Neural crest cell (in vitro differentiated cells): ENCODE results near the gene TMEM236. TPM values are rescaled to one million over a fixed set of nuclear protein-coding genes. Genes with fewer than 3 reads are reported as not detected.
A peak's percentile ranks its signal among the peaks of the same experiment; 100 is the strongest.

Experiments
- DNase-seq: peaks from one replicate; pipeline ENCODE4 v3.0.0; 2021; ENCODE audit warnings: low read depth, mixed read lengths, low spot score
- H3K27ac Mint-ChIP-seq: one replicate; pipeline ENCODE4 v1.8.0; 2021; ENCODE audit warnings: mild to moderate bottlenecking, mixed read lengths; ENCODE audit not compliant: unreplicated experiment
- H3K27me3 Mint-ChIP-seq: 2 replicates; pipeline ENCODE4 v1.8.0; 2021; ENCODE audit warnings: low read depth, mild to moderate bottlenecking, mixed read lengths
- H3K36me3 Mint-ChIP-seq: 2 replicates; pipeline ENCODE4 v1.8.0; 2021; ENCODE audit warnings: low read depth, mild to moderate bottlenecking, mixed read lengths
- H3K4me1 Mint-ChIP-seq: 2 replicates; pipeline ENCODE4 v1.8.0; 2021; ENCODE audit warnings: mixed read lengths
- H3K4me3 Mint-ChIP-seq: one replicate; pipeline ENCODE4 v1.8.0; 2021; ENCODE audit warnings: mild to moderate bottlenecking, mixed read lengths
- H3K9me3 Mint-ChIP-seq: 2 replicates; pipeline ENCODE4 v1.8.0; 2021; ENCODE audit warnings: mixed read lengths
- microRNA-seq: library from miRNA; unstranded; fragments of <30 nt; microRNA quantifications from one replicate; pipeline ENCODE4, GENCODE V29; 2020
- total RNA-seq: library from RNA; stranded (reverse); gene quantifications from 2 replicates; pipeline ENCODE4 v1.2.1, GENCODE V29; 2021
- TF ChIP-seq, protein P1 (sequence below): fragments of 200-600 bp; sonication (generic); conservative IDR thresholded peaks from 2 replicates; pipeline ENCODE4 v1.5.0; 2021; ENCODE audit warnings: antibody characterized with exemption, mild to moderate bottlenecking

The TMEM236 gene
- total RNA-seq, 1 donor from 2014 or later: not detected

DNA sequence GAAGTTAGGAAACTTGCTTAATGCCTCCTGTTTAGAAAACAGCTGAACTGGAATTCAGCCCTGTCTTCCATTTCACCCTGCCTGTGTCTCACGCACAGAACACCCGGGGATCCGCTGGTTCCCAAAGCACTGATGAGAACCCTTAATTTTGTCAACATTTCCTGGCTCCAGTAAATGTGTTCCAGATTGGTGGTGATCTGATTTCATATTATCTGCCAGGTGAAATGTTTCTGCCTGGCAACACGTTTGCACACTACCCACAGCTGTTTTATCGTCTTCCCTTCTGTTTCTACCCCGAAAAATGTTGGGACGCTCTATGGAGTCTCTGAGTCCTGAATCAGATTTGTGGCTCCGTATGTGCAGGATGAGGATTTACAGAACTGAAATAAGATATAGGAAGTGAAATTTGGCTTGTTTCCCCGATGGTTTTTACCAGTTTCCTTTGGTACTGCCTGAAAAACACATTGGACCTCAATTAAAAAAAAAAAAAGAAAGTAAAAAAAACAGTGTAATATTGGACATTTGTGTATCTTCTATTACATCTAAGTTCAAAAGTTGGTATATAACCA is 86.2 kb downstream of the TMEM236 start:
- TF ChIP-seq, protein P1, sequence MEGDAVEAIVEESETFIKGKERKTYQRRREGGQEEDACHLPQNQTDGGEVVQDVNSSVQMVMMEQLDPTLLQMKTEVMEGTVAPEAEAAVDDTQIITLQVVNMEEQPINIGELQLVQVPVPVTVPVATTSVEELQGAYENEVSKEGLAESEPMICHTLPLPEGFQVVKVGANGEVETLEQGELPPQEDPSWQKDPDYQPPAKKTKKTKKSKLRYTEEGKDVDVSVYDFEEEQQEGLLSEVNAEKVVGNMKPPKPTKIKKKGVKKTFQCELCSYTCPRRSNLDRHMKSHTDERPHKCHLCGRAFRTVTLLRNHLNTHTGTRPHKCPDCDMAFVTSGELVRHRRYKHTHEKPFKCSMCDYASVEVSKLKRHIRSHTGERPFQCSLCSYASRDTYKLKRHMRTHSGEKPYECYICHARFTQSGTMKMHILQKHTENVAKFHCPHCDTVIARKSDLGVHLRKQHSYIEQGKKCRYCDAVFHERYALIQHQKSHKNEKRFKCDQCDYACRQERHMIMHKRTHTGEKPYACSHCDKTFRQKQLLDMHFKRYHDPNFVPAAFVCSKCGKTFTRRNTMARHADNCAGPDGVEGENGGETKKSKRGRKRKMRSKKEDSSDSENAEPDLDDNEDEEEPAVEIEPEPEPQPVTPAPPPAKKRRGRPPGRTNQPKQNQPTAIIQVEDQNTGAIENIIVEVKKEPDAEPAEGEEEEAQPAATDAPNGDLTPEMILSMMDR: no peak
- H3K27ac Mint-ChIP-seq: no peak overlapping the region
- no peak for DNase-seq

DNA sequence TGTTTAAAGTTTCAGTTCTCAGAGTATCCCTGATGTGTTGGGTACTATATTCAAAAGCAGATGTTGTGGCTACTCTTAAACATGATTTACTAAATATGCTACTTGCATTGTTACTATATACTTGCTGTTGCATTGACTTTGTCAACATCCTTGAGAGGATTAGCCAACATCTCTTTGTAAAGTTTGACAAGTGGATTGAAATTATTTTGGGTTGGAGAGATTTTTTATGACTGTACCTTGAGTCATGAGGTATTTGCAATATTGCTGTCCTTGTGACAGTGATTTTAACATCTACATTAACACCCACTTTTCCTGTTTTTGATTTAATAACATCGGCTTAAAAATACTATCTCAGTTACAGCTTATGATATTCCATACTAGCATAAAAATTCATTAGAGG is 89.0 kb downstream of the TMEM236 start:
- TF ChIP-seq, protein P1: no peak
- Mint-ChIP-seq H3K27me3 (peaks cover 2% of the 10 kb centered on the region), H3K36me3 (no peaks in the 10 kb centered on the region), H3K27ac (no peak overlapping the region), H3K9me3 (no peaks in the 10 kb centered on the region), H3K4me3 (no peak overlapping the region), H3K4me1 (no peaks in the 10 kb centered on the region)
- DNase-seq: no peak

More for the DNA sequence above, 86.2 kb downstream of the TMEM236 start:
- Mint-ChIP-seq H3K9me3 (no peaks in the 10 kb centered on the region), H3K4me1 (no peaks in the 10 kb centered on the region), H3K4me3 (no peak overlapping the region), H3K27me3 (peaks cover 2% of the 10 kb centered on the region), H3K36me3 (no peaks in the 10 kb centered on the region)

DNA sequence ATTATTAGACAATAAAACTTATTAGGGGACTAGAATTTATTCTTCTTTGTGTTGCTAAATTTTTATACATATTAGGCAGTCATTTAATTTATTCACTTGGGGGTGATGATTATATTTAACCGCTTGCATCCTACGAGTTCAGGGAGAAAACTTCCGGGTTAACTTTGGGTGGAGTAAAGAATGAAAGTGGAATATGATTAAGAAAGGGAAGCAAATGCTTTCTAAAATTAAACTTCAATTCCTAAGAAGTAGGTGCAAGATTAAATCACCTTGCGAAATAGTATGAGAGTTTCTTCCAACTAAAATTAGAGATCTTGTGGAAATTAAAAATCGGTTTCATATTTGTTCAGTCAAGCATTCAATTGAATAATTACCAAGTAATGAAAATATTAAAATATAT is 90.6 kb downstream of the TMEM236 start:
- no peaks in the 10 kb centered on the region for H3K27me3 Mint-ChIP-seq
- no peaks in the 10 kb centered on the region for H3K9me3 Mint-ChIP-seq
- DNase-seq: no peak
- TF ChIP-seq, protein P1: no peak
- H3K4me1 Mint-ChIP-seq: no peaks in the 10 kb centered on the region
- H3K4me3 Mint-ChIP-seq: no peak overlapping the region
- no peak overlapping the region for H3K27ac Mint-ChIP-seq
- no peaks in the 10 kb centered on the region for H3K36me3 Mint-ChIP-seq

DNA sequence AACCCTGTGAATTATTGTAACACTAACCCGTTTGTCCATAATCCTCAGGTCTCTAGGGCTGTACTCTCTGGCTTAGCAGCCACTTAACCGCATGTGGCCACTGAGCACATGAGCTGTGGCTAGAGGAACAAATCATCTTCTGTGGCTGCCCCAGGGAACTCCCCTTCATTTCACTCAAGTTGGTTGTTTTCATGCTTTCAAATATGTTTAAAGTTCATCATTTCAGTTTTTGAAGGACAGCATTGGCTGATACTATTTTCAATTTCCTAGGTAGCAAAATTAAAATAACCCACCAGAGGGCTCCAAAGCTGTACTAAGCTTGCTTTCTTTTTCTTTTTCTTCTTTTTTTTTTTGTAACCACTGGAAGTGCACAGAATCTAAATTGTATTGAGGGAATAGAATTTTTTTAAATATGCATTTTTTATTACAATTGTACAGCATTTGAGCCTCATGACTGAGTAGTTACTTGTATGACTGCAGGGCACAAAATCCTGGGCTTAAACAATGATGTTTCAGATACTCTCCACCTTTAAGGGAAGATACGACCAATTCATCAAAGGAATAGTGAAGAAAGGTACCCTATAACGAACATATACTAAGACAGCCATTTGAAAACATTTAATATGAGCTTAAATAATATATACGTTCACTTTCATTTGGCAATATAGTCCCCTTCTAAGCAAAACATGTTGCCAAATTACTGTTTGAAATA is 95.7 kb downstream of the TMEM236 start:
- no peak for DNase-seq
- no peaks in the 10 kb centered on the region for H3K9me3 Mint-ChIP-seq
- H3K4me3 Mint-ChIP-seq: no peak overlapping the region
- no peak overlapping the region for H3K27ac Mint-ChIP-seq
- no peaks in the 10 kb centered on the region for H3K4me1 Mint-ChIP-seq
- H3K36me3 Mint-ChIP-seq: no peaks in the 10 kb centered on the region
- TF ChIP-seq, protein P1: peak; percentile 70
- no peaks in the 10 kb centered on the region for H3K27me3 Mint-ChIP-seq

DNA sequence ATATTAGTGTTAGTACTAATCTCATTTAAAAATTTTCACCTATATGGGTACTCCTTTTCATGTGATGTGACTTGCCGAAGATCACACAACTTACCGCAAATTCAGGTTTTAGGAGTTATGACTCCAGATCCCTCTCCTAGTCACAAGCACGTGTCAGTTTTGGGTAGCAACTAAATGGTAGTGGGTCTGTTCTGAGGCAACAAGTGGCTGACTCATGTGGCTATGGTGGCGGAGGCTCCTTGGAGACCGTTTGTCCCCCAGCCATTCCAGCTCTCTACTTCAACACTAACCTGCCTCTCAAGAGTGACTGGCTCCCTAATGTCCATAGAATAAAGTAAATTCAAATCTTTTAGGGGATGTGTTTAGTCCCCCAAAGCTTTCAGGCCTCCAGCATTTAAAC is 96.6 kb downstream of the TMEM236 start:
- DNase-seq: no peak
- no peaks in the 10 kb centered on the region for H3K36me3 Mint-ChIP-seq
- no peak overlapping the region for H3K27ac Mint-ChIP-seq
- no peak overlapping the region for H3K4me3 Mint-ChIP-seq
- H3K9me3 Mint-ChIP-seq: no peaks in the 10 kb centered on the region
- H3K27me3 Mint-ChIP-seq: no peaks in the 10 kb centered on the region
- no peaks in the 10 kb centered on the region for H3K4me1 Mint-ChIP-seq
- TF ChIP-seq, protein P1: no peak

Small RNAs within 50 kb of the gene (microRNA-seq; reads per million reads assigned to microRNA genes)
- gene MIR511: not detected

Other genes with a start within 250 kb of the TMEM236 start
- gene HACD1, start 134.8 kb upstream of the TMEM236 start, total RNA-seq: 13.7 and 14.6 TPM in 2 replicates
- 29.0 and 30.7 TPM in 2 replicates for gene STAM, start 108.0 kb upstream of the TMEM236 start, total RNA-seq
- gene MRC1, start 57.1 kb downstream of the TMEM236 start, total RNA-seq: not detected in 2 replicates
- not detected in 2 replicates for gene SLC39A12, start 199.7 kb downstream of the TMEM236 start, total RNA-seq